Activated CD8-positive, alpha-beta memory T cell treated with anti-CD3 and anti-CD28 coated beads for 4 hours (primary cell): ENCODE data around the gene SFXN4.

ENCODE experiments used
- DNase-seq, 2 donors: peaks; one replicate each; pipeline ENCODE4 v3.0.0-alpha.2; 2020; ENCODE audit warnings: low read depth in 2 of 2

Gene SFXN4, protein sequence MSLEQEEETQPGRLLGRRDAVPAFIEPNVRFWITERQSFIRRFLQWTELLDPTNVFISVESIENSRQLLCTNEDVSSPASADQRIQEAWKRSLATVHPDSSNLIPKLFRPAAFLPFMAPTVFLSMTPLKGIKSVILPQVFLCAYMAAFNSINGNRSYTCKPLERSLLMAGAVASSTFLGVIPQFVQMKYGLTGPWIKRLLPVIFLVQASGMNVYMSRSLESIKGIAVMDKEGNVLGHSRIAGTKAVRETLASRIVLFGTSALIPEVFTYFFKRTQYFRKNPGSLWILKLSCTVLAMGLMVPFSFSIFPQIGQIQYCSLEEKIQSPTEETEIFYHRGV

DNA sequence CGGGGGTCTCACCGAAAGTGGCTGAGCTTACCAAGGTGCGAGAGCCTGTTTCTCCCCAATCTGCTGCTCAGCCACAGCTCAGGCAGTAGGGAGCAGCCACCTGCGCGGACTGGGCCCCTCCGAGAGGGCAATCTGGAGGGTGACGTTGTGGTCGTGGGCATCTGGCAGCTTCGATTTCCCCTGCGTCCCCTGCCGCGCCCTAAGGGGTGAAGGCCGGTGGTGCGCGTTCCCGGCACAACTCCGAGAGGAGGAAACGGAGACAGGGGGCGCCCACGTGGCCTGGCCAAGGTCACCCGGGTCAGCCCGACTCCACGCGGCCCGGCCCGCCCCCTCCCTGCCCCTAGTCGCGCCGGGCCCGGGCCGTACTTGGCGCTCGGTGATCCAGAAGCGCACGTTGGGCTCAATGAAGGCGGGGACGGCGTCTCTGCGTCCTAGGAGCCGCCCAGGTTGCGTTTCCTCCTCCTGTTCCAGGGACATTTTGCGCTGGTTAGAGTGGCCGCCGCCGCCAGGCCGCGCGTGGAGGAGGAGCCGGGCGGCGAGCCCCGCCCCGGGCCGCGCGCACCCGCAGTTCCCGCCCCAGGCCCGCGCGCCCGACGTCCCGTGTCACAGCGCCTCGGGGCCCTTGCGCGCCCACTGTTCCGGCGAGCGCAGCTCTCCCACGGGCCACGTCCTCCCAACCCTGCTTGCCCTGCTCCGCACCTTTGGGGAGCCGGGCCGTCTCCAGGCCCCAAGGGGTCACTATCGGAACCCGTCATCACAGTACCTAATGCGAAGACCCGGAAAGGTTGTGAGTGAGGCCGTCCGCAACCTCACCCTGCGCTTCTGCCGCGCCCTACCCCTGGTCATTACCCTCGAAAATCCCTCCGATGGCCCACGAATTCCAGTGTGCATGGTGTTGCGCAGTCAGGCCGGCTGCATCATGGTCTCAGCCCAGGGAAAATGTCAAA is at the start of gene SFXN4:
TSS of gene SFXN4 (minus strand) at position 544 of the 947 bp plus-strand sequence. CDS start at position 477, 67 bp downstream.
- peak; percentile 48 to 53 for DNase-seq

DNA sequence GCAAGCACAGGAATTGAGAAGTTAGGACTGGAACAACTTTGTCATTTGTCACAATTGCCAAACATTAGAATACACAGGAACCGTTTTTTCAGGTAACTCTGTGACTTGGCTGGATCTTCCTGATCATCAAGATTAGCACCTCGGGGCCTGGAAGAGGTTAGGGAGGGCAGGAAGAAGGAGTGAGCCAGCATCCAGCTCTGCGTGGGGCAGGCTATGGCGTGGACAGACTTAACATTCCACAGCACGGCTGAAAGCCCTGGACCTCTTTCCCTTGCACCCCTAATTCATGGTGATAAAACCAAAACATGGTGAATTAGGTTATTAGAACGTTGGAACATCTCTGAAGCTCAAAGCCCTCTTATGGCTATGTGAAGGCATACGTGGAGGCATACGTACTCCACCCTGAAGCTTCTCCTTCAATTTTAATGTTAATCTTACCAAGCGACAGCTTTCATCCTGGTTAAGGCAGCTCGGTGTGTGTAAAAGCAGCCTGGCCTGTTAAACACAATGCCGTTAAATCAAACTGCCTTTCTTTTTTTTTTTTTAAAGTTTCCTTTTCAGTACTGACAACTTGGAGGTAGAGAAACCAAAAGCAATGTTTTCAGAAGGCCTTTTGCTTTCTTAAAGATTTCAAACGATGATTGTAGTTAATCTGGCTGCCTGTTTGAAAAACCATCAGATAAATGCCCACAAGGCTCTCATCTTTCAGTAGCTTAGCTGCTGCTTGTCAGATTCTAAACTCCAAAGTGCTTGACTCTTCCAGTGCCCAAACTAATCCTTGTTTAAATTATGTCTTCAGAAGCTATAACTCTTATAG is 46.3 kb upstream of the SFXN4 start:
- DNase-seq: no peak

DNA sequence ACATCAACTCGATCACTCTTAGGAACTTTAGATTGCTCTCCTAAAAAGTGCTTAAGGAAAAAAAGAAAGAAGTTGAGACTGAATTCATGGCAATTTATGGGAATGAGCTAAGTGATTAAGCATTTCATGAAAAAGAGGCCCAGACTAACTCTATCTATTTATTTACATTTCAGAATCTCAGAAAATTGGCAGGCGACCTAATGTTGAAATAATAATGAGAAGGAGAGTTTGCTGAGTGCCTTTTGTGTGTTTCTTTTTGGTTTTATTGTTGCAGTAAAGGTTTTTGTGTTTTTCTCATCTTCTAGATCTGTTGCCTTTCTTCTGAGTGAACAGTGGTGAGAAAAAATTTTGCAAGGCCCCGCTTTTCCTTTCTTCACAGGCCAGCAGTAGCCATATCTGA is 45.7 kb upstream of the SFXN4 start:
- no peak for DNase-seq

DNA sequence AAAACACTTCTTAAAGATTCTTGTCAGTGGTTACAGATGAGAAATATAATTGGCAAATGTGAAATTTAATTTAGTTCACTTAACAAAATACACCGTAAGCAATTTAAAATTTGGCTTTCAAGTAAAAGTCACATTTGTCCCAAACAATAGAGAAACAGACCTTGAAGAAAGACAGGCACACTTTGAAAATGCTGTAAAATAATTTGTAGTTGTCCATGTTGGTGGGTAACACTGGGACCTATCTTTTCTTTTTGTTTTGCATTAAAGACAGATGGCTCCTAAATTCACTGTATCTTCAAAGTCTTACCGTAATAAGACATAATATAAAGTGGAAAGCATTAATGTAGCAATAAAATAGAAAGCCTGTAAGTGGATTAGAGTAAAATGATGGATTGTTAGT is 45.1 kb upstream of the SFXN4 start:
- DNase-seq: no peak

DNA sequence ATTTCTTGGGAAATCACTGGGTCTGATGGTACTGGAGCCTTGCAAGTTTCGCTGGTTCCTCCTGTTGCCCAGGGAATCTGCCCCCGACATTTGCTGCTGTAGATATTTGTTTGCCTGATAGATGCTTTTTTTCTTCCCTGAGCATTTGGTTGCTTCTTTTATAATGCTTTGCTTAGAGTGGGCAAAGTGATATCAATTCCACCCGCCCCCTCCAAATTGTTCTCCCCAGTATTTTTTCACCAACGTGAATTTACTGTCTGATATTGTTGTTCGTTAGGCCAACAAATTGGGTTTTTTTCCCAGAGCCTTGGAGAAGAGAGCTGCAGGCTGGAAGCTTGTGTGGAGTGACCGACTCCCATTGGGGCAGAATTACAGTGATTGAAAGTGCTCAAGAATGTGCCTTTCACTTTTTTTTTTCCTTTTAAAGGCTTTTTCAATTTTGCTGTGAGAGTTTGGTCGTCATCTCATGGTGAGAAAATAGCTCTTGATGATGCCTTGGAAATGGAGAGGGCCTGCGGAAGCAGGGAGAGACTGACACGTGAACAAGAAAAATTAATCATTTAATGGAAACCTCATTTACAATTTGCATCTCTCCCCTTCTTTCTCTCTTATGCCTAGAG is 44.3 kb upstream of the SFXN4 start:
- no peak for DNase-seq

DNA sequence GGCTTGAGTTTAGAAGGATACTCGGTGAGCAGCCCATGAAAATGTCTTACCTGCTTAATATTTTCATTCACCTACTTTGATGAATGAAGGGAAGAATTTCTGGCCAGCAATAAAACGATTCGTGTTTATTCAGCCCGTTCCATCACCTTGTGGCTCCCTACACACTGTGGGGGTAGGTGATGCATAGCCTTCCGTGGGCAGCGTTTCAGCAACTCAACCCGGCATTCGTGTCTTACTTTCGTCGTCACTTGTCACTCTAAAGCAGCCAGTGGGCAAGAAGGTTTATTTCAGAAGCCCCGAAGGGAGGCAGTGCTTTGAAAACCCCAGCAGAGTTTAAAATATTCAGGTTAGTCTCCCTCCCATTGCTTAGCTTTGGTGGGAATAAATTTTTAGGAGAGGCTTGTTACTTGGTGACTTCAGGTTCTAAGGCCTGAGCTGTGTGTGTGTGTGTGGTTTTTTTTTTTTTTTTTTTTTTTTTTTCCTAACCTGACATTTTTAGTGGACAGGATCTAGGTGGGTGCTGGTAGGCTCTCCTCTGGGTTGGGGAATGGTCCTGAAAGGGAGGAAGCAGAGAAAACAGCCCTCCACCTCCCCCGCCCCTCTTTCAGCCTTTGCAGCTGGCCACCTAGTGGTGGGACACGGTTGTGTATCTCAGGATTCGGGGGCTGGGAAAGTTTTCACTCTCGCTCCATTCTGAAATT is 43.7 kb upstream of the SFXN4 start:
- DNase-seq: no peak

DNA sequence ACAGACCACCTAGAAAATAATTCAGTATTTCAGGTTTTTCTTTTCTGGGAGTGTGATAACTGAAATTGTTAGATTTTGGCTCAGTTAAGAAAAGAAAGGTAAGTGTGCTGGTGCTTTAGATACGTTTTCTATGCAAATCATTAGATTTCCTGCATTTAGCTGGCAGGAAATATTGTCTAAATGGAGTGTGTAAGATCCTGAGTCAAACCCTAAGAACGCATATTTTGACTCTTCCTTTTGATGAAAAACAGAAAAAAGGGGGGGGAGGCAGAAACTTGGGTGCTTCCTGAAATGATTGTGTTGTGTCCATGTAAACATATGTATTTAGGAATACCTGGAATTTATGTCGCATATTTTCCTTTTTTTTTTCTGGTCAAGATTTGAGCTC is 43.0 kb upstream of the SFXN4 start:
- DNase-seq: no peak

DNA sequence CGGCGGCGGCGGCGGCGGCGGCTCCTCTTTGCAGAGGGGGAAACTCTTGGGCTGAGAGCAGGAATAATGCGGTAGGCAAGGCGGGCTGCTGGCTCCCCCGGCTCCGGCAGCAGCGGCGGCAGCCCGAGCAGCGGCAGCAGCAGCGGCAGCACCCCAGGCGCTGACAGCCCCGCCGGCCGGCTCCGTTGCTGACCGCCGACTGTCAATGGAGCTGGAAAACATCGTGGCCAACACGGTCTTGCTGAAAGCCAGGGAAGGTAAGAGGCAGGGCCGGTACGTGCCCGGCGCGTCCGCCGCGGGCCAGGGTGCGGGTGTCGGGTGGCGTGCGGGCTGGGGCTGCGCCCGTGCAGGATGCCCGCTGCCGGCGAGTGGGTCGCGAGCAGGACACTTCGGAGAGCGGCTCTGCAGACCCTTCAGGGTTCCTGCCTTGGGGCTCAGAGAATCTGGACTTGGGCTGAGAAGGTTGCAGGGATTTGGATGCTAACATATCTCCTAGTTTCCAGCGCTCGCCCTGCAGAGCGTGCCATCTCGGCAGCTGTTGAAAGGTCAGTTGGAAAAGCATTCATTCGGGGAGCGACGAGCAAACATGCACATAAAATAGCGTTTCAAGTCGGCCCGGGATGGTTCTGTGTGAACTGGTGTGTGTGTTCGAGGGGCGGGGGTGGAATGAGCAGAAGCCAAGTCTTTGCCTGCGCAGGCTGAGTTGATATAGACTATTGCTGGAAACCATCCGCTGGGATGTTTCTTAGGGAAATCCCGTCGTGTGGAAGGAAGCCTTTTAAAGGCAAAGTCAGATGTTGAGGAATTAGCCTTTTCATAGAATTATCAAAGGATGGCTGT is 42.4 kb upstream of the SFXN4 start:
- no peak for DNase-seq

DNA sequence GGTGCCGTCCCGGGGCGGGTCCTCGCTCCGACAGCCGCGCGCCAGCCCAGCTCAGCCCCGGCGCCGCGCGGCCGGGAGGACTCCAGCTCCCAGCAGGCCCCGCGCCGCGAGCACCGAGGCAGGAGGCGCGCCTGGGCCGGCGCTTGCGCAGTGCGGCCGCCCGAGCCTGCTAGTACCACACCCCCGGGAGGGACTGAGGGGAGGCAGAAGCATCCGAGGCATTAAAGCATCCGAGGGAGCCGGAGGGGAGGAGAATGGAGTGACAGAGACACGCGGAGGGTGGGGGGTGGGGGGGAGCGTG is 41.8 kb upstream of the SFXN4 start, which contains the start of gene GRK5:
TSS of gene GRK5 (plus strand) at position 206 of the 301 bp plus-strand sequence. CDS start 347 bp downstream, outside the sequence.
- DNase-seq: peak; percentile 86 to 91

DNA sequence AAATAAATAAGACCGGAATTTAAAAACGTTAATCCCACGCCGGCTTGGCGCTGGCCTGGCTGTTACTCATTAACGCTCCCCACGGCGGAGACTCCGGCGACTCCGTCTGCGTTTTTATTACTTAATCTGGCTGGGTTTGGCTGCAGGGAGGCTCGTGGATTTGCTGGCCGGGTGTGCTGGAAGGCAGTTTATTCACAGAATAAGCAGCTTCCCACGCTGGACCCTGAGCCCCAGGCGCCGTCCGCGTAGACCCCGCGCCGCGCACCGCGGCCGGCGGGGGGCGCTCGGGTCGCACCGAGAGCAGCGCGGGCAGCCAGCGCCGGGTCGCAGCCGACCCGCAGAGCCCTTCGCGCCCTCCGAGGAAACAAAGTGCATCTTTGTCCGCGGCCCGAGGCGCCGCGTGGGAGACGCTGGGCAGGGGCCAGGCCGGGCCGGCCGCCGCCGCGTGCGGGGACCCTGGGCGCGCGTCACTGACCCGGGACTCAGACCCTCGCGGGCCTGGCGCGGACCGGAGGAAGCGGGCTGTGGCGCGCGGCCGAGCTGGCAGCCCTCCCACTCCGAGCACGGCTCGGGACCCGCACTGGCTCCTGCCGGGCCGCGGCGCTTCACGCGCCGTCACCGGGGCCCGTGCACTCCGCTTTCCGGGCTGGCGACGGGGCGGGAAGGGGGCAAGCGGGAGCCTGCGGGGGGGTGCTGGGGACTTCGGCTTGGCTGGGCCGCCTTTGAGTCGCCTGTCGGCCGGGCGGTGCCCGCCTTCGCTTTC is 41.3 kb upstream of the SFXN4 start:
- peak in 1 of 2 donors; percentile 49 for DNase-seq

DNA sequence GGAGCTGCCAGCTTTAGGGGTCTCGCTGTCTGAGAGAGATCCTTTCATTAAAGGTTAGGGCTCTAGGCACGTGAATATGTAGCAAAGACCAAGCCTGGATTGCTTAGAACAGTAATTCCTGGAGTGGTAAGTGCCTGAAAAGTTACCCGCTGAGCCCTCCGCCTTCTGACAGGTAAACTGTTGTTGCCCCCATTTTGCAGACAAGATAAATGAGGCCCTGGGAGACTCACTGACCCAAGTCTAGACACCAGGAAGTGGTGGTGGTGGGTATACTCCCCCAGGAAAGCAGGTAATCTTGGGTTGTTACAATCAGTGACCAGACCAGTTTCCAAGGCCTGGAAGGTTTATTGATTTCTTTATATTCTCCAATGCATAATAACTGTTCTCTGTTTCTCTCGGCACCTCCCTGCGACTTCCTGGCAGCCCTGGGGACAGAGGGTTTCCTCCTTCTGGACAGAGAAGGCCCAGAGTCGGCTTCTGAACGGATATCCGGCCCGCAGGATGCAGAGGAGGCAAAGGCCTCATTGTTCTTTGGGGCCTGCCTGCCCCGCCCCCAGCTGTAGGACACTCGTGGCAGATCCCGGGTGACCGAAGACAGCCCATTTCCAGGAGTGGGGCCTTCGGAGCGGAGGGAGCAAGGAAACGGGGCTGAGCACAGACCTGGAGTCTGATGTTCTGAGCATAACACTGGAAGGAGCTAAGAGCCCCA is 40.5 kb upstream of the SFXN4 start:
- no peak for DNase-seq

DNA sequence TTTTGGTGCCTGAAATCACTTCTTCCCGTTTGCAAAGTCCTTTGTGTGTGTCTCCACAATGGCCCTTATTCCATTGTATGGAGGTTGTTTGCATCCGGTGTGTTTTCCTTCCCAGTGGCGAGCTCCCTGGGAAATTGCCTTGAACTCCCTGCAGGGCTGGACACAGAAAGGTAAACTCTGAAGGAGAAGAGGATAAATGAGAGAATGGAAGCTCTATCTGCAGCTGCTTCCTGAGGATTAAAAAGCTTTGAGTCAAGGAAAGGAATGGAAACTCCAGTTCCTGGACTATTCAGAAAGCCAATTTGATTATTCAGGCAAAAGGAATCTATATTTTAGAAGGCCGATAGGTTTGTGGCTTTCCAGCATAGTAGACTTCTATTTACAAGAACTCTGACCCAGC is 37.5 kb upstream of the SFXN4 start:
- DNase-seq: no peak

DNA sequence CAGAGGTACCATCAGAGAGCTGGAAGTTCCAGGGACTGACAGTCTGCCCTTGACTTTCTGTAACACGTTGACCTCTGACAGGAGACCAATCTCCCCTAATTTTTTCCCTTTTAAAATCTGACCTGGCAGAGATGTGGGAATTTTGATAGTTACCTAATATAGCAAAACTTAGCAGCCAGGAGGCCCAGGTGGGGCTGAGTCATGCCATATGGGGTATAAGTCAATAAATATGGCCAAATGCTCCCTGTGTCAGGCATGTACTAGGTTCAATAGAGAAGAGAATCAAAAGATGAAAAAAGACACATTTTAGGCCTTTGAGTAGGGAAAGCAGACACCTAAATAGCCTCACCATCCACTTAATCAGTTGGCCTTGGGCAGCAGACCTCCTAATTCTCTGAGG is 35.7 kb upstream of the SFXN4 start:
- DNase-seq: no peak

DNA sequence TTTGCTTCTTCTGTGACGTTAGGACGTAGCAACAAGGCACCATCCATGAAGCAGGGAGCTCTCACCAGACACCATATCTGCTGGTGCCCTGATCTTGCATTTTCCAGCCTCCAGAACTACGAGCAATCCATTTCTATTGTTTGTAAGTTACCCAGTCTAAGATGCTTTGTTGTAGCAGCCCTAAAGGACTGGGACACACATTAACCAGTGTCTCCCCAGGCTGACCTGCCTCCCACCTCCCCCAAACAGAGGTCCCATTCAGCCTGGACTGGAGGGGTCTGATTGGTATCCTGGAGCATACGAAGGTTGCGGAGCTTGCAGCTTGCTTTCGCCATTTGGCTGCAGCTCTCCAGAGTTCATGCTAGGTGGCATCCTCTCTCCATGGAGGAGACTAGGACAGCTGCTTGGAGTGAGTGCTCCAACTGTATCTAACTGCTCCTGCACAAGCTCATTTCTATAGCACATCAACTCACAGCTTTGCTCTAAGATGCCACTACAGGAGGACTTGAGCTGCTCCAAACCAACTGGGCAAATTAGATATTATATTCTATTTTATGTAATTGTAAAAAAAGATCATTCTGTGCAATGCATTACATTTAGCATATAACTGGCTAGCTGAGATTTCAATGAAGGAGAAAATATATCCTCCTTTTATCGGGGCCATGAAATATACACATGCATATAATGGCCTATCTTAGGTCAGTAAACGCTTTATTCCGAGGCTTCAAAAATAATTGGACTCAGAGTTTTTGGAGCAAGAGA is 33.9 kb upstream of the SFXN4 start:
- no peak for DNase-seq

DNA sequence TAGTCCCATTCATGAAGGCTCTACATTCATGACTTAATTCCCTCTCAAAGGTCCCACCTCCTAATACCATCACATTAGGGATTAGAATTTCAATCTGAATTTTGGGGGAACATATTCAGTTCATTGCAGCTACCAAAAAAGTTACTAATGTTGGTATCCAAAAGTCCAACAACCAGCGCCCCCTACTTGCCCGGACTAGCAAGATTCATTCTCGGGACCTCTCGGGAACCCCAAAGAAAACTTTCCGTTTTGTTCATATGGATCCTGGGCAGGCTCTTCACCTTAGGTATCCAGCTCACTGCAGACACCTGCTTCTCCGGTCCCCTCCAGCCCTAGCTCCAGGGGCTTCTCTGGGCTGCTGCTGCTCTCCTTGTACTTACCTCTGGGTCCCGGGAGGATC is 32.9 kb upstream of the SFXN4 start:
- DNase-seq: no peak

DNA sequence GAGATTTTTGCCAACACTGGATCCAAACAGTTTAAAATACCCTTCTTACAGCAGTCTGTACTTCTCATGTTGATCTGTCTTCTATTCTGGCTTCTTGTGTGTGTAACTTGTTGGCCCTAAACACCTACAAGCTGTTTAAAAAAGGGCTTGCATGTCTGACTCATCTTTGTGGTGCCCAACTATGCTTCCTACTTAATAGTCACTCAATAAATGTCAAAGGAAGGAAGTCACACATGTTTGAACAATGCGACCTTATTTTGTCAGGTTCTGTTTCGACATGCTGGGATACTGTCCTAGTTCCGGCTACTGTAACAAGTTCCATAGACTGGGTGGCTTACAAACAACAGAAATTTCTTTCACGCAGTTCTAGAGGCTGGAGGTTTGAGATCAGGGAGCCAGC is 32.4 kb upstream of the SFXN4 start:
- DNase-seq: no peak

DNA sequence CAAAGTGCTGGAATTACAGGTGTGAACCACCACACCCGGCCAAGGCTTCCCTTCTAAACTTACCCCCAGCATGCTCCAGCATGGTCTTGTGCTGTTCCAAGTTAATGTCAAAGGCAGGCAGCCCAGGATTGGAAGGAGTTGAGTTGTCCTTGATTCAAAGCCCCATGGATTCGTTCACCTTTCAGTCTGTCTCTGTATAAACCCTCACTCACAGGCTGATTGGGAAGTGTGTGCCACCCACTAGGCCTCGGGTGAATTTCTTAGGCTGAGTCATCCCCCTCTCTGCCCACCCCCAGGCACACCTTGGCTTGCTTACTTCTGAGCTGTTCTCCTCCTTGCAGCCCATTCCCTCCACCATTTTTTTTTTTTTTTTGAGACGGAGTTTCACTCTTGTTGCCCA is 26.4 kb upstream of the SFXN4 start:
- no peak for DNase-seq
